Hepatocyte (in vitro differentiated cells): ENCODE results near the gene TRMT11. TPM values are rescaled to one million over a fixed set of nuclear protein-coding genes. Genes with fewer than 3 reads are reported as not detected.

Experiments
- DNase-seq: peaks from one replicate; pipeline ENCODE4 v3.0.0-alpha.2; 2016; ENCODE audit warnings: low spot score
- H2AFZ ChIP-seq: fragments of 200-600 bp; sonication (generic); 2 replicates; pipeline ENCODE4 v1.6.0; 2016; ENCODE audit warnings: antibody characterized with exemption, mild to moderate bottlenecking
- H3K27ac ChIP-seq: fragments of 200-600 bp; sonication (generic); 2 replicates; pipeline ENCODE4 v1.5.1; 2016; ENCODE audit warnings: mild to moderate bottlenecking
- H3K27me3 ChIP-seq: fragments of 200-600 bp; sonication (generic); 2 replicates; pipeline ENCODE4 v1.6.1; 2016
- H3K36me3 ChIP-seq: fragments of 200-600 bp; sonication (generic); replicated peaks from 2 replicates; pipeline ENCODE4 v1.5.1; 2016; ENCODE audit warnings: low read depth; ENCODE audit not compliant: insufficient read depth
- H3K4me1 ChIP-seq: fragments of 200-600 bp; sonication (generic); 2 replicates; pipeline ENCODE4 v1.5.1; 2016; ENCODE audit warnings: mild to moderate bottlenecking, moderate library complexity; ENCODE audit not compliant: insufficient read depth
- H3K4me2 ChIP-seq: fragments of 200-600 bp; sonication (generic); 2 replicates; pipeline ENCODE4 v1.6.0; 2016
- H3K4me3 ChIP-seq: fragments of 200-600 bp; sonication (generic); 2 replicates; pipeline ENCODE4 v1.5.1; 2016; ENCODE audit warnings: mild to moderate bottlenecking
- H3K79me2 ChIP-seq: fragments of 200-600 bp; sonication (generic); 2 replicates; pipeline ENCODE4 v1.6.0; 2017; ENCODE audit warnings: mild to moderate bottlenecking
- H3K9me2 ChIP-seq: fragments of 200-600 bp; sonication (generic); replicated peaks from 2 replicates; pipeline ENCODE4 v1.6.0; 2017; ENCODE audit warnings: mild to moderate bottlenecking; ENCODE audit not compliant: insufficient read depth
- H3K9me3 ChIP-seq: fragments of 200-600 bp; sonication (generic); 2 replicates; pipeline ENCODE4 v1.5.1; 2016; ENCODE audit warnings: low read depth, mild to moderate bottlenecking
- H4K20me1 ChIP-seq: fragments of 200-600 bp; sonication (generic); 2 replicates; pipeline ENCODE4 v1.6.0; 2016; ENCODE audit warnings: mild to moderate bottlenecking; ENCODE audit not compliant: insufficient read depth, poor library complexity, severe bottlenecking
- EZH2 ChIP-seq: fragments of 200-600 bp; sonication (generic); IDR thresholded peaks from 2 replicates; pipeline ENCODE4 v1.6.1; 2016; ENCODE audit warnings: antibody characterized with exemption, mild to moderate bottlenecking, borderline replicate concordance
- EZH2phosphoT487 ChIP-seq: fragments of 200-600 bp; sonication (generic); IDR thresholded peaks from one replicate; pipeline ENCODE4 v1.6.1; 2018; ENCODE audit warnings: antibody characterized with exemption, mild to moderate bottlenecking, low read depth, moderate library complexity; ENCODE audit not compliant: unreplicated experiment, severe bottlenecking
- WGBS: methylation state at CpG from one replicate; pipeline ENCODE4 v1.1.6; 2016; ENCODE audit warnings: low lambda C conversion rate; ENCODE audit errors: missing lambda C conversion rate; 5-methylcytosine and 5-hydroxymethylcytosine counted together
- polyA plus RNA-seq: library from polyadenylated mRNA; unstranded; fragments of >200 nt; fragmentation: Nextera tagmentation; extraction: Ambion mirVana; gene quantifications from 2 replicates; pipeline ENCODE4 v1.2.1, GENCODE V29; 2016
- small RNA-seq: library from RNA; depleted of rRNA; stranded (forward); fragments of <200 nt; gene quantifications from one replicate; pipeline ENCODE3, GENCODE V24; 2014
- total RNA-seq: library from RNA; depleted of rRNA; stranded (reverse); fragments of >200 nt; gene quantifications from 2 replicates; pipeline ENCODE4 v1.2.3, GENCODE V29; 2014
- TF ChIP-seq, protein P1 (sequence below): fragments of 200-600 bp; sonication (generic); IDR thresholded peaks from 2 replicates; pipeline ENCODE4 v1.5.1; 2016; ENCODE audit warnings: antibody characterized with exemption, mild to moderate bottlenecking; ENCODE audit not compliant: poor library complexity

TRMT11 gene
- total and polyA plus RNA-seq, 2 experiments from 2014 or later, result 18.6 to 27.6 TPM

DNA sequence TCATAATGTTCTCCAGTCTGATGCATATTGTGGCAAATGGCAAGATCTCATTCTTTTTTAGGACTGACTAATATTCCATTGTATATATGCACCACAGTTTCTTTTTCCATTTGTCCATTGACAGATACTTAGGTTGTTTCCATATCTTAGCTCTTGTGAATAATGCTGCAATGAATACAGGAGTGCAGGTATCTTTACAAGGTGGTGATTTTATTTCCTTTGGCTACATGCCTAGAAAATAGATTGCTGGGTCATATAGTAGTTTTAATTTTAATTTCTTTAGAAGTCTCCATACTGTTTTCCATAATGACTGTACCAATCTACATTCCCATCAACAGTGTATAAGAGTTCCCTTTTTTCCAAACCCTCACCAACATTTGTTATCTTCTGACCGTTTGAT lies 97.5 kb downstream of the TRMT11 start:
- no peak for DNase-seq
- H3K9me3 ChIP-seq, result no peaks in the 10 kb centered on the region
- H3K4me2 ChIP-seq, result no peak overlapping the region
- no peaks in the 10 kb centered on the region for H3K79me2 ChIP-seq
- no peak overlapping the region for H2AFZ ChIP-seq
- no peak overlapping the region for H3K4me3 ChIP-seq
- no peak for TF ChIP-seq EZH2
- TF ChIP-seq EZH2phosphoT487, result no peak
- TF ChIP-seq, protein P1, sequence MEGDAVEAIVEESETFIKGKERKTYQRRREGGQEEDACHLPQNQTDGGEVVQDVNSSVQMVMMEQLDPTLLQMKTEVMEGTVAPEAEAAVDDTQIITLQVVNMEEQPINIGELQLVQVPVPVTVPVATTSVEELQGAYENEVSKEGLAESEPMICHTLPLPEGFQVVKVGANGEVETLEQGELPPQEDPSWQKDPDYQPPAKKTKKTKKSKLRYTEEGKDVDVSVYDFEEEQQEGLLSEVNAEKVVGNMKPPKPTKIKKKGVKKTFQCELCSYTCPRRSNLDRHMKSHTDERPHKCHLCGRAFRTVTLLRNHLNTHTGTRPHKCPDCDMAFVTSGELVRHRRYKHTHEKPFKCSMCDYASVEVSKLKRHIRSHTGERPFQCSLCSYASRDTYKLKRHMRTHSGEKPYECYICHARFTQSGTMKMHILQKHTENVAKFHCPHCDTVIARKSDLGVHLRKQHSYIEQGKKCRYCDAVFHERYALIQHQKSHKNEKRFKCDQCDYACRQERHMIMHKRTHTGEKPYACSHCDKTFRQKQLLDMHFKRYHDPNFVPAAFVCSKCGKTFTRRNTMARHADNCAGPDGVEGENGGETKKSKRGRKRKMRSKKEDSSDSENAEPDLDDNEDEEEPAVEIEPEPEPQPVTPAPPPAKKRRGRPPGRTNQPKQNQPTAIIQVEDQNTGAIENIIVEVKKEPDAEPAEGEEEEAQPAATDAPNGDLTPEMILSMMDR, result no peak
- no peaks in the 10 kb centered on the region for H3K36me3 ChIP-seq
- no peak overlapping the region for H3K27ac ChIP-seq
- no peaks in the 10 kb centered on the region for H3K4me1 ChIP-seq
- H4K20me1 ChIP-seq, result no peaks in the 10 kb centered on the region
- H3K27me3 ChIP-seq, result no peaks in the 10 kb centered on the region
- 96% methylated on average over 1 of the region's 1 CpG for WGBS
- H3K9me2 ChIP-seq, result no peaks in the 10 kb centered on the region

DNA sequence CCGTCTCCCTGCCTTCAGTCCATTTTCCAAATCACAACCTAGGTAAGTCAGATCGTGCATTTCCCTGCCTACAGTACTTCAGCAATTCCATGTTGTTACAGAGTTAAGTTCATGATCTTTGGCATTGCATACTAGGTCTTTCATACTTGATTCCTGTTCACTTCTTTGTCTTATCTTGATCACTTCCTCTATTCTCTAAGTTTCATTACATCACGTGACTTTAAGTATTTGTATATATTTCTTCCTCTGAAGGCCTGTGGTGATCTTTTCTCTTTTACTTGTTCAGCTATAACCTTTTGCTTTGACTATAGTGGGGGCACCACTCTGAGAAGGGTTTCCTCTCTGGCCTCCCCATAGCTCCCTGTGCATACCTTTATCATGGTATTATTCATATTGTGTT lies 100.2 kb downstream of the TRMT11 start:
- WGBS, result 85% methylated on average over 3 of the region's 3 CpGs
- H3K9me2 ChIP-seq, result no peaks in the 10 kb centered on the region
- H3K4me1 ChIP-seq, result no peaks in the 10 kb centered on the region
- TF ChIP-seq, protein P1, result no peak
- TF ChIP-seq EZH2phosphoT487 (no peak), EZH2 (no peak)
- DNase-seq, result no peak
- no peak overlapping the region for H3K4me3 ChIP-seq
- no peaks in the 10 kb centered on the region for H3K36me3 ChIP-seq
- no peaks in the 10 kb centered on the region for H3K27me3 ChIP-seq
- no peaks in the 10 kb centered on the region for H3K9me3 ChIP-seq
- no peaks in the 10 kb centered on the region for H3K79me2 ChIP-seq
- no peaks in the 10 kb centered on the region for H4K20me1 ChIP-seq
- no peak overlapping the region for H3K4me2 ChIP-seq
- H2AFZ ChIP-seq, result no peak overlapping the region
- no peak overlapping the region for H3K27ac ChIP-seq

Small RNAs within 50 kb of the gene (small RNA-seq; reads per million reads assigned to genes)
- not detected for gene RNA5SP216

Other genes with a start within 250 kb of the TRMT11 start
- gene HEY2, start 236.9 kb upstream of the TRMT11 start, total RNA-seq, result 0.47 and 0.80 TPM in 2 replicates
- 0.27 and 0.40 TPM in 2 replicates for gene HEY2, start 236.9 kb upstream of the TRMT11 start, polyA plus RNA-seq
- 34.1 and 42.0 TPM in 2 replicates for gene NCOA7, start 195.6 kb upstream of the TRMT11 start, total RNA-seq
- gene NCOA7, start 195.6 kb upstream of the TRMT11 start, polyA plus RNA-seq, result 17.3 and 22.6 TPM in 2 replicates
- gene HINT3, start 29.8 kb upstream of the TRMT11 start, total RNA-seq, result 28.0 and 32.9 TPM in 2 replicates
- 12.0 and 15.4 TPM in 2 replicates for gene HINT3, start 29.8 kb upstream of the TRMT11 start, polyA plus RNA-seq